Right lobe of liver (tissue), 4 donors: ENCODE measurements around the gene ADNP.

ENCODE experiments used
- POLR2A ChIP-seq: fragments of 450-650 bp; IDR thresholded peaks from one replicate; pipeline ENCODE4 v1.6.1; 2017; ENCODE audit warnings: antibody characterized with exemption, mild to moderate bottlenecking
- TF ChIP-seq, protein P1 (sequence below), 4 donors: fragments of 200-600 bp in 3 of 4; fragments of 450-650 bp in 1 of 4; IDR thresholded peaks; one replicate each; pipeline versions ENCODE4 v1.5.1 to v1.8.0; 2016 to 2022; ENCODE audit warnings: antibody characterized with exemption in 4 of 4, mild to moderate bottlenecking in 2 of 4
- donor health status: DM: no; HTN: no; CAD: no.
- donor health status: DM: no; HTN: no; CAD: no.
- donor health status: DM: no; HTN: yes; CAD: no.

DNA sequence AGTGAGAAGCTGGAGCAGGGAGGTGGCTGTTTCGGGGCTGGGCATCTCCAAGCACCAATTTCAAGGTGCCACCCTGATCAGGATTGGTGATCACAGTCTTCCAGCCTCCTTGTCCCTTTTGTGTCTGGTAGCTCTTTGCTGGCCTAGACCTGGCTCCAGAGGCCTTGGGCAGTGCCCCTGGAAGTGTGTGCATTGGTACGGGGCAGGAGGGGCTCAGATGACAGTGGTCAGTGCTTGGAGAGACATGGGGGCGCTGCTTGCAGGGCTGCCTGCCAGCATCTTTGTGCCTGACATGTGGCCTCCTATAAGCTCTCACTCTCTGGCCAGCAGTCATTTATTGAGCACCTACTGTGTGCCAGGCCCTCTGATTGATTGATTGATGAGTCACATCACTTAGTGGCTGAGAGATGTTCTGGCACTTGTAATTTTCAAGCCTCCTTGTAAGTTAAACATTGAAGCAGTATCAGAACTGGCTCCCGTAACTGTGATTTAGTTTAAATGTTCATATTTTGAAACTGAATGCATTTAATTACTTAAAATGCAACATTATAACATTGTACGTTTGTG, 74.7 kb downstream of the ADNP start:
- TF ChIP-seq, protein P1, sequence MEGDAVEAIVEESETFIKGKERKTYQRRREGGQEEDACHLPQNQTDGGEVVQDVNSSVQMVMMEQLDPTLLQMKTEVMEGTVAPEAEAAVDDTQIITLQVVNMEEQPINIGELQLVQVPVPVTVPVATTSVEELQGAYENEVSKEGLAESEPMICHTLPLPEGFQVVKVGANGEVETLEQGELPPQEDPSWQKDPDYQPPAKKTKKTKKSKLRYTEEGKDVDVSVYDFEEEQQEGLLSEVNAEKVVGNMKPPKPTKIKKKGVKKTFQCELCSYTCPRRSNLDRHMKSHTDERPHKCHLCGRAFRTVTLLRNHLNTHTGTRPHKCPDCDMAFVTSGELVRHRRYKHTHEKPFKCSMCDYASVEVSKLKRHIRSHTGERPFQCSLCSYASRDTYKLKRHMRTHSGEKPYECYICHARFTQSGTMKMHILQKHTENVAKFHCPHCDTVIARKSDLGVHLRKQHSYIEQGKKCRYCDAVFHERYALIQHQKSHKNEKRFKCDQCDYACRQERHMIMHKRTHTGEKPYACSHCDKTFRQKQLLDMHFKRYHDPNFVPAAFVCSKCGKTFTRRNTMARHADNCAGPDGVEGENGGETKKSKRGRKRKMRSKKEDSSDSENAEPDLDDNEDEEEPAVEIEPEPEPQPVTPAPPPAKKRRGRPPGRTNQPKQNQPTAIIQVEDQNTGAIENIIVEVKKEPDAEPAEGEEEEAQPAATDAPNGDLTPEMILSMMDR (IDR thresholded peaks at IDR 0.05): no peak
- peak; percentile 10 for TF ChIP-seq POLR2A
